ENCODE measurements around the gene MAP2K1. TPM values are rescaled to one million over a fixed set of nuclear protein-coding genes. Genes with fewer than 3 reads are reported as not detected.
"Not testable (repeated sequence)": the region's sequence is repeated elsewhere in the genome, so short reads cannot be mapped to it uniquely, and the experiment has no call there.

The MAP2K1 gene
- 39.7 TPM for total RNA-seq

GRCh38 chr15:66386204-66387123 is at the start of gene MAP2K1:
TSS of gene MAP2K1 (plus strand) at chr15:66386912. CDS start at chr15:66387348, 436 bp downstream.
- ATAC-seq: peak; percentile 98

GRCh38 chr15:66348530-66348929 is 38.2 kb upstream of the MAP2K1 start:
- ATAC-seq: not testable (repeated sequence)

- no peak for ATAC-seq
Measured at GRCh38 chr15:66356077-66356358, 30.7 kb upstream of the MAP2K1 start.

GRCh38 chr15:66356359-66357236 is 30.1 kb upstream of the MAP2K1 start, which contains the start of gene TIPIN:
TSS of gene TIPIN (minus strand) at chr15:66356685. CDS start at chr15:66352947, 3,738 bp downstream.
- ATAC-seq: peak; percentile 93

- ATAC-seq: peak; percentile 89
Measured at GRCh38 chr15:66359740-66360139, 27.0 kb upstream of the MAP2K1 start.

GRCh38 chr15:66361745-66362460 is 24.8 kb upstream of the MAP2K1 start:
- ATAC-seq: not testable (repeated sequence)

GRCh38 chr15:66362776-66363175 is 23.9 kb upstream of the MAP2K1 start:
- peak; percentile 11 for ATAC-seq

GRCh38 chr15:66364944-66365528 is 21.7 kb upstream of the MAP2K1 start:
- ATAC-seq: no peak

GRCh38 chr15:66369773-66370651 is 16.7 kb upstream of the MAP2K1 start:
- ATAC-seq: peak; percentile 37

- no peak for ATAC-seq
Measured at GRCh38 chr15:66374179-66374578, 12.5 kb upstream of the MAP2K1 start.

- no peak for ATAC-seq
Measured at GRCh38 chr15:66378814-66379430, 7.8 kb upstream of the MAP2K1 start.

- ATAC-seq: not testable (repeated sequence)
Measured at GRCh38 chr15:66381376-66381775, 5.3 kb upstream of the MAP2K1 start.

- ATAC-seq: peak; percentile 50
Measured at GRCh38 chr15:66387163-66388042, 691 bp downstream of the MAP2K1 start.

GRCh38 chr15:66388043-66388363 is 1.3 kb downstream of the MAP2K1 start:
- no peak for ATAC-seq

GRCh38 chr15:66388576-66388975 is 1.9 kb downstream of the MAP2K1 start:
- no peak for ATAC-seq

- ATAC-seq: no peak
Measured at GRCh38 chr15:66389098-66389858, 2.6 kb downstream of the MAP2K1 start.

GRCh38 chr15:66389859-66390381 is 3.2 kb downstream of the MAP2K1 start:
- ATAC-seq: no peak

GRCh38 chr15:66390678-66391077 is 4.0 kb downstream of the MAP2K1 start:
- peak; percentile 29 for ATAC-seq

GRCh38 chr15:66393037-66393436 is 6.3 kb downstream of the MAP2K1 start:
- ATAC-seq: not testable (repeated sequence)

All from esophagus mucosa (tissue), 1 donor.